HEK293 (cell line): Measurements from ENCODE around the gene MXRA5.

Experiments used
- CTCF ChIA-PET: fragments of 350-600 bp; formaldehyde crosslinking; extraction: SDS; loops from one replicate; lab custom pipeline; 2021; ENCODE audit warnings: antibody characterized with exemption; lab: Yijun Ruan, JAX
- POLR2A ChIA-PET: fragments of 300-600 bp; formaldehyde crosslinking; extraction: SDS; loops from one replicate; lab custom pipeline; 2020; ENCODE audit warnings: antibody characterized with exemption, inconsistent platforms; lab: Yijun Ruan, JAX
- H3K27ac ChIP-seq: fragments of 200-500 bp; sonication (Bioruptor generic); 2 replicates; pipeline ENCODE4 v1.5.1; 2014; ENCODE audit warnings: low read depth, low read length, control low read depth, inconsistent platforms; ENCODE audit errors: extremely low read depth
- H3K36me3 ChIP-seq, 2 experiments: fragments of 200-500 bp in 1 of 2; sonication (Bioruptor generic) in 1 of 2; 1 replicate in 1 of 2; 2 replicates in 1 of 2; pipeline ENCODE4 v1.5.1; 2014 to 2017; ENCODE audit warnings: inconsistent platforms in 2 of 2, low read length in 2 of 2; ENCODE audit not compliant: control insufficient read depth in 2 of 2, insufficient read depth in 1 of 2
- H3K4me1 ChIP-seq: fragments of 200-500 bp; sonication (Bioruptor generic); 2 replicates; pipeline ENCODE4 v1.5.1; 2014; ENCODE audit warnings: mild to moderate bottlenecking, low read length, inconsistent platforms; ENCODE audit not compliant: control insufficient read depth, insufficient read depth
- H3K4me3 ChIP-seq: 2 replicates; pipeline ENCODE4 v1.5.1; 2011; ENCODE audit warnings: low read depth, mild to moderate bottlenecking, control low read depth, low read length, moderate library complexity
- H3K9me3 ChIP-seq: fragments of 200-500 bp; sonication (Bioruptor generic); 2 replicates; pipeline ENCODE4 v1.5.1; 2014; ENCODE audit warnings: low read depth, low read length, inconsistent platforms; ENCODE audit not compliant: control insufficient read depth, insufficient read depth
- ATF2 ChIP-seq: fragments of 450-650 bp; formaldehyde crosslinking; IDR thresholded peaks from 2 replicates; pipeline ENCODE4 v1.5.1; 2016; ENCODE audit warnings: missing biosample characterization, missing genetic modification characterization, low read depth
- HOXA7 ChIP-seq: sonication (generic); formaldehyde crosslinking; IDR thresholded peaks from 2 replicates; pipeline ENCODE4 v1.8.1; 2022; ENCODE audit warnings: missing genetic modification reagents, borderline replicate concordance
- HOXD13 ChIP-seq: sonication (generic); formaldehyde crosslinking; IDR thresholded peaks from 2 replicates; pipeline ENCODE4 v1.8.0; 2022; ENCODE audit warnings: missing genetic modification reagents, borderline replicate concordance
- KLF17 ChIP-seq: fragments of 450-650 bp; formaldehyde crosslinking; IDR thresholded peaks from 2 replicates; pipeline ENCODE4 v1.5.1; 2016; ENCODE audit warnings: missing biosample characterization, missing genetic modification characterization
- PRDM2 ChIP-seq: fragments of 450-650 bp; formaldehyde crosslinking; IDR thresholded peaks from 2 replicates; pipeline ENCODE4 v1.5.1; 2016; ENCODE audit warnings: missing biosample characterization, missing genetic modification characterization, borderline replicate concordance
- REST ChIP-seq: fragments of 450-650 bp; formaldehyde crosslinking; IDR thresholded peaks from 2 replicates; pipeline ENCODE4 v1.5.1; 2016; ENCODE audit warnings: missing biosample characterization, missing genetic modification characterization
- ZFP41 ChIP-seq: fragments of 450-650 bp; formaldehyde crosslinking; IDR thresholded peaks from 2 replicates; pipeline ENCODE4 v1.5.1; 2016; ENCODE audit warnings: missing biosample characterization, missing genetic modification characterization, borderline replicate concordance
- ZNF121 ChIP-seq: fragments of 450-650 bp; formaldehyde crosslinking; IDR thresholded peaks from 2 replicates; pipeline ENCODE4 v1.5.1; 2016; ENCODE audit warnings: missing biosample characterization, missing genetic modification characterization
- ZNF140 ChIP-seq: fragments of 450-650 bp; formaldehyde crosslinking; IDR thresholded peaks from 2 replicates; pipeline ENCODE4 v1.5.1; 2016; ENCODE audit warnings: missing biosample characterization, missing genetic modification characterization
- ZNF155 ChIP-seq: fragments of 450-650 bp; formaldehyde crosslinking; IDR thresholded peaks from 2 replicates; pipeline ENCODE4 v1.5.1; 2016; ENCODE audit warnings: missing biosample characterization, missing genetic modification characterization
- ZNF26 ChIP-seq: fragments of 450-650 bp; formaldehyde crosslinking; IDR thresholded peaks from 2 replicates; pipeline ENCODE4 v1.5.1; 2016; ENCODE audit warnings: missing biosample characterization, missing genetic modification characterization
- ZNF266 ChIP-seq: fragments of 450-650 bp; formaldehyde crosslinking; IDR thresholded peaks from 2 replicates; pipeline ENCODE4 v1.5.1; 2016; ENCODE audit warnings: missing biosample characterization, missing genetic modification characterization, low read depth
- ZNF302 ChIP-seq: fragments of 450-650 bp; formaldehyde crosslinking; IDR thresholded peaks from 2 replicates; pipeline ENCODE4 v1.5.1; 2016; ENCODE audit warnings: missing biosample characterization, missing genetic modification characterization, low read depth
- ZNF521 ChIP-seq: fragments of 450-650 bp; formaldehyde crosslinking; IDR thresholded peaks from 2 replicates; pipeline ENCODE4 v1.5.1; 2017; ENCODE audit warnings: missing biosample characterization, mild to moderate bottlenecking, missing genetic modification characterization
- ZNF558 ChIP-seq: fragments of 450-650 bp; formaldehyde crosslinking; IDR thresholded peaks from 2 replicates; pipeline ENCODE4 v1.5.1; 2016; ENCODE audit warnings: missing biosample characterization, missing genetic modification characterization
- ZNF623 ChIP-seq: fragments of 450-650 bp; formaldehyde crosslinking; IDR thresholded peaks from 2 replicates; pipeline ENCODE4 v1.5.1; 2016; ENCODE audit warnings: missing biosample characterization, missing genetic modification characterization
- ZNF629 ChIP-seq: fragments of 450-650 bp; formaldehyde crosslinking; IDR thresholded peaks from 2 replicates; pipeline ENCODE4 v1.5.1; 2017; ENCODE audit warnings: missing biosample characterization, missing genetic modification characterization
- ZNF777 ChIP-seq: fragments of 450-650 bp; formaldehyde crosslinking; IDR thresholded peaks from 2 replicates; pipeline ENCODE4 v1.5.1; 2017; ENCODE audit warnings: missing biosample characterization, missing genetic modification characterization, borderline replicate concordance
- ZNF837 ChIP-seq: fragments of 450-650 bp; formaldehyde crosslinking; IDR thresholded peaks from 2 replicates; pipeline ENCODE4 v1.5.1; 2016; ENCODE audit warnings: missing biosample characterization, missing genetic modification characterization
- ZNF843 ChIP-seq: fragments of 450-650 bp; formaldehyde crosslinking; IDR thresholded peaks from 2 replicates; pipeline ENCODE4 v1.5.1; 2016; ENCODE audit warnings: missing biosample characterization, missing genetic modification characterization
- ZSCAN16 ChIP-seq: fragments of 450-650 bp; formaldehyde crosslinking; IDR thresholded peaks from 2 replicates; pipeline ENCODE4 v1.5.1; 2016; ENCODE audit warnings: missing biosample characterization, missing genetic modification characterization
- ZSCAN18 ChIP-seq: fragments of 450-650 bp; formaldehyde crosslinking; IDR thresholded peaks from 2 replicates; pipeline ENCODE4 v1.5.1; 2016; ENCODE audit warnings: missing biosample characterization, missing genetic modification characterization

The MXRA5 gene

GRCh38 chrX:3299636-3300035, 46.8 kb downstream of the MXRA5 start (continued):
- TF ChIP-seq ZNF302 (tag by site-specific recombination) (no peak), ZNF155 (tag by site-specific recombination) (no peak), ZNF558 (tag by site-specific recombination) (no peak), REST (tag by site-specific recombination) (no peak)

GRCh38 chrX:3295731-3296130, 50.7 kb downstream of the MXRA5 start:
- TF ChIP-seq ZNF26 (tag by site-specific recombination) (no peak), PRDM2 (no peak), ZNF521 (tag by site-specific recombination) (no peak), ZFP41 (tag by site-specific recombination) (no peak), ZNF777 (tag by site-specific recombination) (no peak), ZNF140 (tag by site-specific recombination) (no peak), ZNF837 (tag by site-specific recombination) (no peak), ZNF121 (tag by site-specific recombination) (no peak), ZNF266 (tag by site-specific recombination) (no peak), ZSCAN18 (tag by site-specific recombination) (no peak), ATF2 (tag by site-specific recombination) (no peak), ZSCAN16 (tag by site-specific recombination) (no peak), KLF17 (tag by site-specific recombination) (no peak), ZNF629 (no peak), ZNF623 (no peak), ZNF843 (tag by site-specific recombination) (no peak), HOXD13 (CRISPR knock-in tag) (no peak), HOXA7 (no peak)
- TF ChIP-seq, all 188 proteins: peak for 0
- CTCF ChIA-PET, result no interaction called here

More at GRCh38 chrX:3295731-3296130, 50.7 kb downstream of the MXRA5 start:
- H3K36me3 ChIP-seq, result no peaks in the 10 kb centered on the region
- no peak overlapping the region for H3K27ac ChIP-seq
- no peak overlapping the region for H3K4me3 ChIP-seq
- no peaks in the 10 kb centered on the region for H3K9me3 ChIP-seq
- no peaks in the 10 kb centered on the region for H3K4me1 ChIP-seq
- POLR2A ChIA-PET, result no interaction called here
